NCI-H2171 (cell line): ENCODE measurements around the gene CHD5.

Experiments
- DNase-seq: peaks from one replicate; lab custom pipeline; 2025; lab: John Stamatoyannopoulos, UW

The CHD5 gene

GRCh38 chr1:6134206-6134605 is 45.9 kb downstream of the CHD5 start:
- no peak for DNase-seq

GRCh38 chr1:6133146-6133895 is 46.8 kb downstream of the CHD5 start:
- DNase-seq = no peak

- DNase-seq = no peak
Measured at GRCh38 chr1:6131561-6131960, 48.6 kb downstream of the CHD5 start.

GRCh38 chr1:6130596-6130995 is 49.5 kb downstream of the CHD5 start:
- DNase-seq = no peak

- no peak for DNase-seq
Measured at GRCh38 chr1:6130036-6130435, 50.1 kb downstream of the CHD5 start.

- DNase-seq = no peak
Measured at GRCh38 chr1:6129313-6129712, 50.8 kb downstream of the CHD5 start.

GRCh38 chr1:6128276-6129081 is 51.6 kb downstream of the CHD5 start:
- DNase-seq = no peak

- no peak for DNase-seq
Measured at GRCh38 chr1:6127587-6128163, 52.4 kb downstream of the CHD5 start.

- no peak for DNase-seq
Measured at GRCh38 chr1:6126521-6127067, 53.5 kb downstream of the CHD5 start.

GRCh38 chr1:6126028-6126427 is 54.1 kb downstream of the CHD5 start:
- DNase-seq = no peak

- no peak for DNase-seq
Measured at GRCh38 chr1:6125366-6125765, 54.8 kb downstream of the CHD5 start.

GRCh38 chr1:6124746-6125365 is 55.3 kb downstream of the CHD5 start:
- no peak for DNase-seq

GRCh38 chr1:6124341-6124740 is 55.8 kb downstream of the CHD5 start:
- no peak for DNase-seq

GRCh38 chr1:6123816-6124215 is 56.3 kb downstream of the CHD5 start:
- no peak for DNase-seq

GRCh38 chr1:6123083-6123482 is 57.0 kb downstream of the CHD5 start:
- DNase-seq = no peak

- DNase-seq = no peak
Measured at GRCh38 chr1:6121651-6122370, 58.3 kb downstream of the CHD5 start.

- no peak for DNase-seq
Measured at GRCh38 chr1:6121021-6121421, 59.1 kb downstream of the CHD5 start.

GRCh38 chr1:6118415-6118814 is 61.7 kb downstream of the CHD5 start:
- no peak for DNase-seq

GRCh38 chr1:6117624-6118023 is 62.5 kb downstream of the CHD5 start:
- no peak for DNase-seq

- DNase-seq = no peak
Measured at GRCh38 chr1:6117064-6117463, 63.1 kb downstream of the CHD5 start.

- no peak for DNase-seq
Measured at GRCh38 chr1:6116137-6116536, 64.0 kb downstream of the CHD5 start.

- DNase-seq = no peak
Measured at GRCh38 chr1:6113745-6114144, 66.4 kb downstream of the CHD5 start.
